DOHH2 (cell line): Measurements from ENCODE around the gene KAT2B.

ENCODE experiments used
- H3F3A ChIP-seq: fragments of 200-600 bp; sonication (generic), shearing (Covaris generic); 2 replicates; pipeline ENCODE4 v1.6.0; 2016; ENCODE audit warnings: antibody characterized with exemption, mild to moderate bottlenecking; ENCODE audit not compliant: control insufficient read depth, insufficient read depth
- H3K27ac ChIP-seq: fragments of 200-600 bp; sonication (generic); 2 replicates; pipeline ENCODE4 v1.5.1; 2014; ENCODE audit warnings: low read depth, mild to moderate bottlenecking, low read length, moderate library complexity
- H3K27me3 ChIP-seq: fragments of 200-600 bp; sonication (generic); 2 replicates; pipeline ENCODE4 v1.6.1; 2014; ENCODE audit warnings: mild to moderate bottlenecking, low read length, mixed read lengths; ENCODE audit not compliant: control insufficient read depth
- H3K36me3 ChIP-seq: fragments of 200-600 bp; sonication (generic); 2 replicates; pipeline ENCODE4 v1.6.1; 2014; ENCODE audit warnings: mild to moderate bottlenecking, low read length, moderate library complexity, mixed read lengths; ENCODE audit not compliant: control insufficient read depth
- H3K4me1 ChIP-seq: fragments of 200-600 bp; sonication (generic); 2 replicates; pipeline ENCODE4 v1.6.1; 2014; ENCODE audit warnings: mild to moderate bottlenecking, low read length, mixed read lengths; ENCODE audit not compliant: control insufficient read depth
- H3K4me2 ChIP-seq: fragments of 200-600 bp; sonication (generic); 2 replicates; pipeline ENCODE4 v1.6.0; 2014; ENCODE audit warnings: mild to moderate bottlenecking, low read length, moderate library complexity
- H3K4me3 ChIP-seq: fragments of 200-600 bp; sonication (generic); 2 replicates; pipeline ENCODE4 v1.5.1; 2014; ENCODE audit warnings: mild to moderate bottlenecking, low read length, mixed read lengths
- H3K79me2 ChIP-seq: fragments of 200-600 bp; sonication (generic); 2 replicates; pipeline ENCODE4 v1.6.1; 2014; ENCODE audit warnings: mild to moderate bottlenecking, low read length, mixed read lengths; ENCODE audit not compliant: control insufficient read depth
- H3K9me2 ChIP-seq: fragments of 200-600 bp; sonication (generic); replicated peaks from 2 replicates; pipeline ENCODE4 v1.6.1; 2014; ENCODE audit warnings: mild to moderate bottlenecking, low read length, mixed read lengths; ENCODE audit not compliant: control insufficient read depth
- H3K9me3 ChIP-seq: fragments of 200-600 bp; sonication (generic); 2 replicates; pipeline ENCODE4 v1.6.1; 2014; ENCODE audit warnings: antibody characterized with exemption, low read length, mixed read lengths; ENCODE audit not compliant: control insufficient read depth, insufficient read depth
- H4K20me1 ChIP-seq: fragments of 200-600 bp; sonication (generic); 2 replicates; pipeline ENCODE4 v1.6.0; 2014; ENCODE audit warnings: low read depth, mild to moderate bottlenecking, antibody characterized with exemption, low read length, moderate library complexity; ENCODE audit not compliant: control insufficient read depth, insufficient read depth
- EZH2phosphoT487 ChIP-seq: fragments of 200-600 bp; sonication (generic); IDR thresholded peaks from 2 replicates; pipeline ENCODE4 v1.6.1; 2017; ENCODE audit warnings: borderline replicate concordance, mild to moderate bottlenecking, antibody characterized with exemption, low read length, moderate library complexity, mixed read lengths
- TF ChIP-seq, protein P1 (sequence below): fragments of 200-600 bp; sonication (generic); IDR thresholded peaks from one replicate; pipeline ENCODE4 v1.5.1; 2014; ENCODE audit warnings: antibody characterized with exemption, mild to moderate bottlenecking, low read depth, low read length; ENCODE audit not compliant: poor library complexity, severe bottlenecking

KAT2B gene

DNA sequence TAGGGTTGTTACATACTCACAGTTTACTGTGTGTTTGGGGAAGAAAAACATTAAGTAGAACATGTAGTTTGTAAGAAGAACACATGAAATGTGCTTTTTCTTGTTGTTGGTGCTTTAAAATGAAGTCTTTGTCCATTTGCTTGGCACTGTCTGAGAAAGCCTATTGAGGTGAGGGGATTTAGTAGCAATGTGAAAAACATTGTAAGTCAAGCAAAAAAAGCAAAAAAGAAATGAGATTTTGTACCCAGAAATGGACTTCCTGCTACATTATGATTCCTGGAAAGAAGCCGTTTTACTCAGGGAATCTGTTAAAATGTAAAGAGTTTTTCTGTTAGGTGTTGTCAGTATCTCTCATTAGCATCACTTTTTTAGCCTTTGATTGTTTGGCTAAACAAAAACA is 59.9 kb downstream of the KAT2B start:
- Histone ChIP-seq H3K27me3 (no peaks in the 10 kb centered on the region), H3K4me3 (no peak overlapping the region), H3K4me1 (no peaks in the 10 kb centered on the region), H3K9me3 (no peaks in the 10 kb centered on the region), H3K36me3 (peaks cover 21% of the 10 kb centered on the region), H3K9me2 (no peaks in the 10 kb centered on the region), H3F3A (no peaks in the 10 kb centered on the region), H3K79me2 (no peaks in the 10 kb centered on the region), H3K4me2 (no peak overlapping the region), H3K27ac (no peak overlapping the region), H4K20me1 (no peaks in the 10 kb centered on the region)
- TF ChIP-seq EZH2phosphoT487: no peak
- TF ChIP-seq, protein P1, sequence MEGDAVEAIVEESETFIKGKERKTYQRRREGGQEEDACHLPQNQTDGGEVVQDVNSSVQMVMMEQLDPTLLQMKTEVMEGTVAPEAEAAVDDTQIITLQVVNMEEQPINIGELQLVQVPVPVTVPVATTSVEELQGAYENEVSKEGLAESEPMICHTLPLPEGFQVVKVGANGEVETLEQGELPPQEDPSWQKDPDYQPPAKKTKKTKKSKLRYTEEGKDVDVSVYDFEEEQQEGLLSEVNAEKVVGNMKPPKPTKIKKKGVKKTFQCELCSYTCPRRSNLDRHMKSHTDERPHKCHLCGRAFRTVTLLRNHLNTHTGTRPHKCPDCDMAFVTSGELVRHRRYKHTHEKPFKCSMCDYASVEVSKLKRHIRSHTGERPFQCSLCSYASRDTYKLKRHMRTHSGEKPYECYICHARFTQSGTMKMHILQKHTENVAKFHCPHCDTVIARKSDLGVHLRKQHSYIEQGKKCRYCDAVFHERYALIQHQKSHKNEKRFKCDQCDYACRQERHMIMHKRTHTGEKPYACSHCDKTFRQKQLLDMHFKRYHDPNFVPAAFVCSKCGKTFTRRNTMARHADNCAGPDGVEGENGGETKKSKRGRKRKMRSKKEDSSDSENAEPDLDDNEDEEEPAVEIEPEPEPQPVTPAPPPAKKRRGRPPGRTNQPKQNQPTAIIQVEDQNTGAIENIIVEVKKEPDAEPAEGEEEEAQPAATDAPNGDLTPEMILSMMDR: no peak

DNA sequence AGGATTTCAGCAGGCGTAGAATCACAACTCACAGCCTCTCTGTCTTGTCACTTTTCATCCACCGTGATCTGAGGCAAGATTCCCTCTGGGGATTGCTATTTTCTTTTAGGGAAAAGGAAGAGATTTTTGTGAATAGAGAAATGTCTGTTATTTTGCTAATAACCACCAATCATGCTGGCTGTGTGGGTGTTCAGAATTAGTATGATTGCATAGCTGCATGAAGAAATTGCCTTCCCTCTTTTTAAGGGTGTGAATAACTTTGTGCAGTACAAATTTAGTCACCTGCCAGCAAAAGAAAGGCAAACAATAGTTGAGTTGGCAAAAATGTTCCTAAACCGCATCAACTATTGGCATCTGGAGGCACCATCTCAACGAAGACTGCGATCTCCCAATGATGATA is 60.8 kb downstream of the KAT2B start:
- Histone ChIP-seq H3K4me3 (no peak overlapping the region), H3K4me2 (no peak overlapping the region), H3K27me3 (no peaks in the 10 kb centered on the region), H3K79me2 (no peaks in the 10 kb centered on the region), H3K27ac (no peak overlapping the region), H3K9me3 (no peaks in the 10 kb centered on the region), H3F3A (no peaks in the 10 kb centered on the region), H3K4me1 (peaks cover 7% of the 10 kb centered on the region), H3K9me2 (no peaks in the 10 kb centered on the region), H4K20me1 (no peaks in the 10 kb centered on the region), H3K36me3 (peaks cover 12% of the 10 kb centered on the region)
- TF ChIP-seq EZH2phosphoT487: no peak
- TF ChIP-seq, protein P1: no peak

DNA sequence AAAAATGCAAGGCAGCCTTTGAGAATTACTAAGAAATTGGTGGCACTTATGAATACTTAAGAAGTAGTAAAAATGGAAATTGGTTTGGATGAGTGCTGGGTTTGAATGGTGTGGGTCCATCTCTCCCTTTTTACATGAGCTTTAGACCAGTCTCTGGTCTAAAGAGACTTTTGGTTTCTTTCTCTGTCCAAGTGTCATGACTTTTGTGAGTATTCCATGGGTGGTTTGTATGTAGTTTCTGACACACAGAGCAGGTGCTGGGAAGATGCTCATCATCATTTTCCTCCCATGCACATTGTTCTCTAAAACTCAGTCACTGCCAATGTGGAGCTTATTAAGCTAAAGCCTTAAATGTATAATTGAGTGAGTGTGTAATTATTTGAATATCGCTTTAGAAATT is 63.5 kb downstream of the KAT2B start:
- no peaks in the 10 kb centered on the region for H3F3A ChIP-seq
- H4K20me1 ChIP-seq: no peaks in the 10 kb centered on the region
- H3K4me3 ChIP-seq: no peak overlapping the region
- no peak overlapping the region for H3K27ac ChIP-seq
- peaks cover 8% of the 10 kb centered on the region for H3K36me3 ChIP-seq
- no peaks in the 10 kb centered on the region for H3K9me3 ChIP-seq
- H3K79me2 ChIP-seq: no peaks in the 10 kb centered on the region
- H3K9me2 ChIP-seq: no peaks in the 10 kb centered on the region
- H3K4me2 ChIP-seq: no peak overlapping the region
- peaks cover 10% of the 10 kb centered on the region for H3K4me1 ChIP-seq
- TF ChIP-seq, protein P1: no peak
- TF ChIP-seq EZH2phosphoT487: no peak
- no peaks in the 10 kb centered on the region for H3K27me3 ChIP-seq
